Mesenchymal stem cell (in vitro differentiated cells and primary cell): ENCODE measurements around the gene LRRC28.
A peak's percentile ranks its signal among the peaks of the same experiment; 100 is the strongest.

Source experiments
- DNase-seq: peaks from one replicate; pipeline ENCODE4 v3.0.0-alpha.2; 2013
- H2AFZ ChIP-seq: one replicate; pipeline ENCODE4 v1.6.1; 2013; ENCODE audit warnings: low read depth, mild to moderate bottlenecking, control low read depth, inconsistent platforms, low read length, moderate library complexity
- H2AK5ac ChIP-seq: 2 replicates; pipeline ENCODE4 v1.6.1; 2013; ENCODE audit warnings: low read length, moderate library complexity, mild to moderate bottlenecking, inconsistent platforms; ENCODE audit not compliant: severe bottlenecking
- H2BK120ac ChIP-seq: one replicate; pipeline ENCODE4 v1.6.1; 2013; ENCODE audit warnings: low read depth, mild to moderate bottlenecking, inconsistent platforms, low read length, moderate library complexity
- H2BK12ac ChIP-seq, 2 experiments: one replicate each; pipeline ENCODE4 v1.6.1; 2013; ENCODE audit warnings: inconsistent platforms in 2 of 2, low read length in 2 of 2, mild to moderate bottlenecking in 2 of 2, moderate library complexity in 2 of 2, control low read depth in 1 of 2
- H2BK15ac ChIP-seq: one replicate; pipeline ENCODE4 v1.6.1; 2013; ENCODE audit warnings: mild to moderate bottlenecking, low read depth, inconsistent platforms; ENCODE audit not compliant: poor library complexity, severe bottlenecking
- H2BK5ac ChIP-seq: 2 replicates; pipeline ENCODE4 v1.6.1; 2013; ENCODE audit warnings: low read depth, mild to moderate bottlenecking, low read length, control low read depth, inconsistent platforms; ENCODE audit not compliant: poor library complexity, severe bottlenecking
- H3K14ac ChIP-seq, 2 experiments: one replicate each; pipeline ENCODE4 v1.6.1; 2013; ENCODE audit warnings: inconsistent platforms in 2 of 2, low read length in 2 of 2, control low read depth in 1 of 2, mild to moderate bottlenecking in 1 of 2, moderate library complexity in 1 of 2
- H3K18ac ChIP-seq, 2 experiments: one replicate each; pipeline ENCODE4 v1.6.1; 2013; ENCODE audit warnings: inconsistent platforms in 2 of 2, low read length in 2 of 2, control low read depth in 1 of 2, low read depth in 1 of 2, mild to moderate bottlenecking in 1 of 2
- H3K23ac ChIP-seq, 2 experiments: one replicate each; pipeline ENCODE4 v1.6.1; 2013; ENCODE audit warnings: inconsistent platforms in 2 of 2, low read length in 2 of 2, mild to moderate bottlenecking in 2 of 2, moderate library complexity in 2 of 2, control low read depth in 1 of 2
- H3K27ac ChIP-seq: 2 replicates; pipeline ENCODE4 v1.5.1; 2013; ENCODE audit warnings: mild to moderate bottlenecking, moderate library complexity, low read length, control low read depth, inconsistent platforms; ENCODE audit not compliant: poor library complexity, severe bottlenecking
- H3K27me3 ChIP-seq, 2 experiments: 2 replicates each; pipeline versions ENCODE4 v1.6.1 to v1.7.0; 2013; ENCODE audit warnings: low read length in 2 of 2, mild to moderate bottlenecking in 2 of 2, moderate library complexity in 2 of 2, control low read depth in 1 of 2, inconsistent platforms in 1 of 2; ENCODE audit not compliant: control insufficient read depth in 1 of 2, insufficient read depth in 1 of 2
- H3K36me3 ChIP-seq, 2 experiments: 2 replicates each; pipeline versions ENCODE4 v1.6.1 to v1.7.0; 2013; ENCODE audit warnings: low read length in 2 of 2, control low read depth in 1 of 2, inconsistent platforms in 1 of 2, low read depth in 1 of 2, mild to moderate bottlenecking in 1 of 2; ENCODE audit not compliant: insufficient read depth in 2 of 2, control insufficient read depth in 1 of 2
- H3K4ac ChIP-seq, 2 experiments: one replicate each; pipeline ENCODE4 v1.6.1; 2013; ENCODE audit warnings: inconsistent platforms in 2 of 2, low read length in 2 of 2, mild to moderate bottlenecking in 2 of 2, moderate library complexity in 2 of 2, control low read depth in 1 of 2, low read depth in 1 of 2
- H3K4me1 ChIP-seq: 2 replicates; pipeline ENCODE4 v1.6.1; 2013; ENCODE audit warnings: low read depth, low read length, control low read depth; ENCODE audit not compliant: control insufficient read depth, insufficient read depth
- H3K4me2 ChIP-seq: 2 replicates; pipeline ENCODE4 v1.6.1; 2013; ENCODE audit warnings: low read length, mild to moderate bottlenecking, inconsistent platforms; ENCODE audit not compliant: poor library complexity, severe bottlenecking
- H3K4me3 ChIP-seq, 2 experiments: 2 replicates each; pipeline versions ENCODE4 v1.5.1 to v1.7.0; 2013; ENCODE audit warnings: low read length in 2 of 2, mild to moderate bottlenecking in 2 of 2, control low read depth in 1 of 2, low read depth in 1 of 2; ENCODE audit not compliant: insufficient read depth in 1 of 2
- H3K79me1 ChIP-seq: replicated peaks from 2 replicates; pipeline ENCODE4 v1.6.1; 2013; ENCODE audit warnings: mild to moderate bottlenecking, control low read depth, low read length, inconsistent platforms; ENCODE audit not compliant: poor library complexity, severe bottlenecking
- H3K9ac ChIP-seq: 2 replicates; pipeline ENCODE4 v1.7.0; 2013; ENCODE audit warnings: mild to moderate bottlenecking, low read length, moderate library complexity
- H3K9me3 ChIP-seq: 2 replicates; pipeline ENCODE4 v1.7.0; 2013; ENCODE audit warnings: mild to moderate bottlenecking, low read length; ENCODE audit not compliant: control insufficient read depth
- H4K8ac ChIP-seq: one replicate; pipeline ENCODE4 v1.6.1; 2013; ENCODE audit warnings: inconsistent platforms, mild to moderate bottlenecking, low read length, moderate library complexity
- H4K91ac ChIP-seq: one replicate; pipeline ENCODE4 v1.6.1; 2013; ENCODE audit warnings: mild to moderate bottlenecking, low read length, inconsistent platforms
- WGBS: methylation state at CpG from one replicate; pipeline ENCODE4 v1.1.7; 2013; ENCODE audit warnings: mixed read lengths; 5-methylcytosine and 5-hydroxymethylcytosine counted together

The LRRC28 gene

DNA sequence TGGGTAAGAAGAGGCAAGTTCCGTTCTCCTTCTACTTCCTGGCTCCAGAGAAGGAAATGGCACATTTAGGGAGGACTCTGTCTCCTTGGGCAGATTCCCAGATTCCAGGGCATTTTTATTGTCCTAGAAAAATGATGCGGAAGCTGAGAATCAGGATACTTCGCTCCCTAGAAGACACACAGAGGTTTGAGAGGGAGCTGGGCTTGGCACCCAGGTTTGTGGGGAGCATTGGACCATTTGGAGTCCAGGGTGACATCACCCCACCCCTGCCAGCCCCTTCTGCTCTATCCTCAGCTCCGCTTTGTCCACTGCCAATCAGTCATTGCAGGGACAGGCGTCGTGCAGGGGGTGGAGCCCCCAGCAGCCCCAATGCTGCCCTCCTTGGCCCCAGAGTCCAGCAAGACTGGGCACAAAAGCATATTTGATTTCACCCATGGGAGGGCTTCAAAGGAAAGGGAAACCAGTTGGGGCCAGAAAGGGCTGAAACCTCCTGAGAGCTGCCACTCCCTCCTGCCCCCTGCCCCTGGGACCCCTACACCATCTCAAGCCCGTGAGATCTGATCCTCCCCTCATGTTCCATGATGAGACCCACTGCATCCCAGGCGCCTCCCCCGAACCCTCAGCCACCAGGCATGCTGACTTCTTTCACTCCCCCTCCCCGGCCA lies 184.7 kb downstream of the LRRC28 start:
- H2AK5ac ChIP-seq = peak overlapping the region; percentile 13
- 96% methylated on average over 10 of the region's 10 CpGs for WGBS

DNA sequence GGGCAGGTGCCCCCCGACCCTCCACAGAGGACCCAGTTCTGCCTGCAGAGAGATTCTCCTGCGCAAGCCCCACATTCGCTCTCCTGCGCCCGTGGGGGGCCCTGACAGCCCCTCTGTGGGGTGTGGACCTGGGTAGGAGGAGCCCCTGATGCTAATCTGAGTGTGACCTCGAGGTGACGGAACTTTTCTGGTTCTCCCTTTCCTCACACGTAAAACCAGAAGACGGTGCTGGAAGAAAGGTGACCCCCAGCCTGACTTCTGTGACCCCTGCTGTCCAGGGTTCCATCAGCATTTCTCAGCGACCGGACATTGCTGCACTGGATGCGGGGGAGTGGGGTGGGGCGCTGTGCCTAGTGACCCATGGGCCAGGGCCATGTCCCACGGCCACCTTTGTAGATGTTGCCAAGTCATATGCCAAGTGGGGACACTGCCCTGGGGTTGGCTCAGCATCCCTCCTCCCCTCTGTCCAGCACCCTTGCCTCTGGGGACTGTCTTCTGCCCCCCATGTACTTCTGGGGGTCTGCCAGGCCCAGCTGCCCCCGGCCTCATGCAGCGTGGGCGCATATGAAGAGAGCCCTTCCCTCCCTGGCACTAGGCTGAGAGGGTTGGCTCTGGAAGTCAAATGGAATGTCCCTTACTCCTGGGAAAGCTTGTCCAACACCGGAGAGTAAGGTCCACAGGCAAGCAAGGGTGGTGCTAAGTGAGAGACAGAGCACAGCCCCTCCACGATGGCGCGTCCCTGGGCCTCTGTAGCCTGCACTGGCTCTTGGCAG lies 185.4 kb downstream of the LRRC28 start:
- no peak overlapping the region for H4K8ac ChIP-seq
- H3K9ac ChIP-seq = no peak overlapping the region
- H3K4me2 ChIP-seq = no peak overlapping the region
- H4K91ac ChIP-seq = peak overlapping the region; percentile 44
- H3K9me3 ChIP-seq = no peaks in the 10 kb centered on the region
- DNase-seq = no peak
- H3K18ac ChIP-seq = peak overlapping the region in 1 of 2 experiments; percentile 58
- no peak overlapping the region for H2AFZ ChIP-seq
- H3K36me3 ChIP-seq = no peaks in the 10 kb centered on the region
- no peak overlapping the region for H3K4me3 ChIP-seq
- no peak overlapping the region for H2AK5ac ChIP-seq
- H2BK12ac ChIP-seq = peak overlapping the region in 1 of 2 experiments; percentile 49
- no peak overlapping the region for H3K27ac ChIP-seq
- no peak overlapping the region for H3K4ac ChIP-seq
- H3K4me1 ChIP-seq = peaks cover 28% of the 10 kb centered on the region
- H3K79me1 ChIP-seq = no peaks in the 10 kb centered on the region
- H3K14ac ChIP-seq = peak overlapping the region in 1 of 2 experiments; percentile 68
- 95% methylated on average over 20 of the region's 21 CpGs for WGBS
- H3K27me3 ChIP-seq = peaks cover 0 to 6% of the 10 kb centered on the region in 2 experiments
- H2BK120ac ChIP-seq = no peak overlapping the region
- H3K23ac ChIP-seq = peak overlapping the region in 1 of 2 experiments; percentile 17
- H2BK5ac ChIP-seq = no peak overlapping the region
- H2BK15ac ChIP-seq = peak overlapping the region; percentile 17

More for the DNA sequence above, 184.7 kb downstream of the LRRC28 start:
- Histone ChIP-seq H3K18ac (peak overlapping the region in 1 of 2 experiments; percentile 19), H3K27ac (no peak overlapping the region), H4K8ac (peak overlapping the region; percentile 59), H3K4ac (peak overlapping the region in 1 of 2 experiments; percentile 24), H2BK12ac (peak overlapping the region in 1 of 2 experiments; percentile 42), H3K27me3 (peaks cover 0 to 6% of the 10 kb centered on the region in 2 experiments), H3K4me3 (no peak overlapping the region), H3K79me1 (no peaks in the 10 kb centered on the region), H2BK120ac (peak overlapping the region; percentile 25), H3K36me3 (no peaks in the 10 kb centered on the region), H4K91ac (peak overlapping the region; percentile 32), H3K14ac (no peak overlapping the region), H3K9me3 (no peaks in the 10 kb centered on the region), H3K23ac (peak overlapping the region in 1 of 2 experiments; percentile 17), H2AFZ (no peak overlapping the region), H2BK15ac (peak overlapping the region; percentile 8), H3K4me1 (peaks cover 24% of the 10 kb centered on the region), H2BK5ac (no peak overlapping the region), H3K9ac (peak overlapping the region; percentile 43), H3K4me2 (no peak overlapping the region)
- DNase-seq = no peak

DNA sequence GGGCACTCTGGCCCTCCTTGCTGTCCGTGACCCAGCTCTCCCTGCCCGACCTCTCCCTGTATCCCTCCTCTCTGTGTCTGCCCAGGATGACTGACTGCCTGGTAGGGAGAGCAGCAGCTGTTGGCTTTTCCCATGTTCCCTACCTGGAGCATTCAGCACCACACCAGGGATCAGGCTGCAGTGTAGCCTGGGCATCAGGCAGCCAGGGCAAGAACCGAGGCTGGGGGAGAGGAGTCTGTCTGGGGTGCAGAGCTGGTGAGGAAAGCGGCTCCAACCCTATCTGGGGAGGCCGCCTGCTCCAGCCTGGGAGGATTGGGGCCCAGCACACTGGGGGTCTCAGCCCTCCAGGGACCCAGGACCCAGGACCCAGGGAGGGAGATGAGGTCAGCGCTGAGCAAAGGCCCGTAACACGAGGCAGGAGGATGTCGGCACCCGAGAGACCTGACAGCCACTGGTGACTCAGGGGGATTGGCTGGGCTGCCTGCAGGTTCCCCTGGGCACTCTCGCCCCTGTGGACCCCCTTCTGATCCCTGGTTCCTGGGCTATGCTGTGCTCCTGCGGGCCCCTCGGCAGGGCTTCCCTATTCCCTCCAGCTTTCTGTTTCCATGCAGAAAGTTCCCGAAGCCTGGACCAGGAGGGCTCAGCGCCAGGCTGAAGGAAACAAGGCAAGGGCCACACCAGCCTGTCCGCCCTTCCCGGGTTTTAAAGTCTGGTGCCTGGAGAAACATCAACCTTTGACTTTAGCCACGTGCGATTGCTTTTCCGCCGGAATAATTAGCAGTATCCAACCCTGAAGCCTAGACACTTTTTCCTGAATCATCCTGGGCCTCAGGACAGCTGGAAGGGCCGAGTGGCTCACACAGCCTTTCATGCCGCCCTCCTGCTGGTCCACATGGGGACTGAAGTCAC lies 186.3 kb downstream of the LRRC28 start:
- Histone ChIP-seq H4K91ac (peak overlapping the region; percentile 28), H2BK15ac (peak overlapping the region; percentile 66), H2BK120ac (peak overlapping the region; percentile 9)

More for the DNA sequence above, 186.3 kb downstream of the LRRC28 start:
- H3K4me1 ChIP-seq = peaks cover 33% of the 10 kb centered on the region
- no peak overlapping the region for H3K4me3 ChIP-seq
- no peaks in the 10 kb centered on the region for H3K79me1 ChIP-seq
- 86% methylated on average over 21 of the region's 23 CpGs for WGBS
- no peak overlapping the region for H3K23ac ChIP-seq
- H3K4me2 ChIP-seq = no peak overlapping the region
- H3K27me3 ChIP-seq = peaks cover 0 to 6% of the 10 kb centered on the region in 2 experiments
- H3K27ac ChIP-seq = no peak overlapping the region
- H4K8ac ChIP-seq = peak overlapping the region; percentile 45
- no peaks in the 10 kb centered on the region for H3K36me3 ChIP-seq
- no peak overlapping the region for H3K9ac ChIP-seq
- DNase-seq = no peak
- H3K14ac ChIP-seq = peak overlapping the region in 1 of 2 experiments; percentile 13
- peak overlapping the region; percentile 20 for H2BK5ac ChIP-seq
- H3K18ac ChIP-seq = peak overlapping the region in 1 of 2 experiments; percentile 81
- H2BK12ac ChIP-seq = peak overlapping the region; percentile 46 to 56
- H2AK5ac ChIP-seq = peak overlapping the region; percentile 42
- no peak overlapping the region for H3K4ac ChIP-seq
- peak overlapping the region; percentile 39 for H2AFZ ChIP-seq
- no peaks in the 10 kb centered on the region for H3K9me3 ChIP-seq
